GM20431 (cell line): ENCODE measurements around the gene INPP5A.
"Not testable (repeated sequence)": the region's sequence is repeated elsewhere in the genome, so short reads cannot be mapped to it uniquely, and the experiment has no call there.

Experiments
- in situ Hi-C: fragments of 300-500 bp; cut with MseI, MboI; formaldehyde crosslinking; loops from one replicate; pipeline ENCODE4 v1.15.0; 2020; ENCODE audit warnings: low sequenced_read_pairs; ENCODE audit not compliant: unreplicated experiment

The INPP5A gene

GRCh38 chr10:132696728-132697577, 159.4 kb downstream of the INPP5A start:
- in situ Hi-C loops = no loop called here

- in situ Hi-C loops = no loop called here
Observed at GRCh38 chr10:132697578-132698200, 160.1 kb downstream of the INPP5A start.

- in situ Hi-C loops = no loop called here
Observed at GRCh38 chr10:132698211-132698751, 160.7 kb downstream of the INPP5A start.

- in situ Hi-C loops = no loop called here
Observed at GRCh38 chr10:132698761-132699391, 161.3 kb downstream of the INPP5A start.

GRCh38 chr10:132699411-132700155, 162.0 kb downstream of the INPP5A start:
- in situ Hi-C loops = no loop called here

- in situ Hi-C loops = no loop called here
Observed at GRCh38 chr10:132700156-132701098, 162.8 kb downstream of the INPP5A start.

GRCh38 chr10:132701099-132701845, 163.7 kb downstream of the INPP5A start:
- in situ Hi-C loops = no loop called here

GRCh38 chr10:132701846-132702190, 164.2 kb downstream of the INPP5A start:
- in situ Hi-C loops = no loop called here

GRCh38 chr10:132702601-132703418, 165.2 kb downstream of the INPP5A start:
- in situ Hi-C loops = no loop called here

- in situ Hi-C loops = no loop called here
Observed at GRCh38 chr10:132703419-132704007, 165.9 kb downstream of the INPP5A start.

GRCh38 chr10:132704008-132704814, 166.6 kb downstream of the INPP5A start:
- in situ Hi-C loops = no loop called here

- in situ Hi-C loops = not testable (repeated sequence)
Observed at GRCh38 chr10:132704815-132705064, 167.2 kb downstream of the INPP5A start.

- in situ Hi-C loops = no loop called here
Observed at GRCh38 chr10:132705173-132705572, 167.6 kb downstream of the INPP5A start.

- in situ Hi-C loops = no loop called here
Observed at GRCh38 chr10:132705943-132706342, 168.4 kb downstream of the INPP5A start.

- in situ Hi-C loops = no loop called here
Observed at GRCh38 chr10:132706701-132707100, 169.1 kb downstream of the INPP5A start.

- in situ Hi-C loops = no loop called here
Observed at GRCh38 chr10:132707121-132707775, 169.7 kb downstream of the INPP5A start.
